Measurements from ENCODE around the gene CC2D2A. TPM values are rescaled to one million over a fixed set of nuclear protein-coding genes. Genes with fewer than 3 reads are reported as not detected.
A peak's percentile ranks its signal among the peaks of the same experiment; 100 is the strongest.

The CC2D2A gene
- total RNA-seq, 1 donor from 2014 or later = 15.5 TPM

GRCh38 chr4:15455290-15455689 is 14.4 kb upstream of the CC2D2A start:
- intact Hi-C loops (cut with DNase I) = loop anchor here (5.0 kb wide), 1 partner anchor 218 kb away; no protein-coding TSS in a partner anchor

DNA sequence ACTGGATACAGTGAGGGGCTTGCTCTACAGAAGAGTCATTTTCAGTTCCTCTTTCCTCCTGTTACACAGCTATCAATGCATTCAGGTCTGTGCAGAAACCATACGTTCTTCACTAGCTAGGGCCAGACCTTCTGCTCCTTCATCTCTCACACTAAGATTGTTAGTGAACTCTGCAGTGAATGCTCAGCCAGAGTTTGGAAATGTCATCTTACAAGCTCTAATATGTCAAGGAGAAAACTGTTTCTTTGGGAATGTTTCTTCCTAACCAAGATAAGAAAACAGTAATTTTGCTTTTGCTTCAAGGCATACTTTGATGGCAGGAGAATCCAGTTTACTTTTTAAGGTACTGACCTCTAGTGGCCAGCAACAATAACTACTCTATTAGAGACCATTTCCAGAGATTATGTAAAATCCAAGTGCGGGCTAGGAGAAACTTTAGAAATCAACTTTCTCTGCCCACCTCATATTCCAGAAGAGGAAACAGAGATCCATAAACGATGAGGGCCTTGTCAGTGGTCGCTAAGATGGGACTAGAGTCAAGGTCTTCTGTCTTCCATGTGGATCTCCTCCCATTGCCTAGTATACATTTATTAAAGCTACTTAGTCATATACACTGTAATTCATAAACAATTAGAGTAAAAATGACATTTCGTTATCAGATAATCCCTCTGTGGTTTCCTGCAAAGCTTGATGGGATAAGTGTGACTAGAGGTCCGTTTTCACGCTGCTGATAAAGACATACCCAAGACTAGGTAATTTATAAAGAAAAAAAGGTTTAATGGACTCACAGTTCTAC is 12.1 kb upstream of the CC2D2A start:
- Histone ChIP-seq H3K36me3 (no peaks in the 10 kb centered on the region), H3K27ac (peak overlapping the region; percentile 33), H3K27me3 (no peaks in the 10 kb centered on the region), H3K9me3 (no peaks in the 10 kb centered on the region), H3K4me1 (peaks cover 5% of the 10 kb centered on the region), H3K4me3 (no peak overlapping the region)
- ATAC-seq = peak; percentile 88
- intact Hi-C loops (cut with DNase I) = loop anchor here (5.0 kb wide), 1 partner anchor 220 kb away; no protein-coding TSS in a partner anchor
- DNase-seq = no peak
- TF ChIP-seq, protein P1, sequence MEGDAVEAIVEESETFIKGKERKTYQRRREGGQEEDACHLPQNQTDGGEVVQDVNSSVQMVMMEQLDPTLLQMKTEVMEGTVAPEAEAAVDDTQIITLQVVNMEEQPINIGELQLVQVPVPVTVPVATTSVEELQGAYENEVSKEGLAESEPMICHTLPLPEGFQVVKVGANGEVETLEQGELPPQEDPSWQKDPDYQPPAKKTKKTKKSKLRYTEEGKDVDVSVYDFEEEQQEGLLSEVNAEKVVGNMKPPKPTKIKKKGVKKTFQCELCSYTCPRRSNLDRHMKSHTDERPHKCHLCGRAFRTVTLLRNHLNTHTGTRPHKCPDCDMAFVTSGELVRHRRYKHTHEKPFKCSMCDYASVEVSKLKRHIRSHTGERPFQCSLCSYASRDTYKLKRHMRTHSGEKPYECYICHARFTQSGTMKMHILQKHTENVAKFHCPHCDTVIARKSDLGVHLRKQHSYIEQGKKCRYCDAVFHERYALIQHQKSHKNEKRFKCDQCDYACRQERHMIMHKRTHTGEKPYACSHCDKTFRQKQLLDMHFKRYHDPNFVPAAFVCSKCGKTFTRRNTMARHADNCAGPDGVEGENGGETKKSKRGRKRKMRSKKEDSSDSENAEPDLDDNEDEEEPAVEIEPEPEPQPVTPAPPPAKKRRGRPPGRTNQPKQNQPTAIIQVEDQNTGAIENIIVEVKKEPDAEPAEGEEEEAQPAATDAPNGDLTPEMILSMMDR (IDR thresholded peaks at IDR 0.05) = peak; percentile 75

More at GRCh38 chr4:15455290-15455689, 14.4 kb upstream of the CC2D2A start:
- TF ChIP-seq, protein P1 (IDR thresholded peaks at IDR 0.05) = no peak
- Histone ChIP-seq H3K4me1 (peaks cover 18% of the 10 kb centered on the region), H3K27me3 (no peaks in the 10 kb centered on the region), H3K27ac (peak overlapping the region; percentile 59), H3K9me3 (no peaks in the 10 kb centered on the region), H3K36me3 (no peaks in the 10 kb centered on the region), H3K4me3 (no peak overlapping the region)
- ATAC-seq (peak; percentile 45), DNase-seq (no peak)

GRCh38 chr4:15458616-15459015 is 11.1 kb upstream of the CC2D2A start:
- Histone ChIP-seq H3K27me3 (no peaks in the 10 kb centered on the region), H3K4me3 (no peak overlapping the region), H3K27ac (no peak overlapping the region), H3K4me1 (peaks cover 5% of the 10 kb centered on the region), H3K9me3 (no peaks in the 10 kb centered on the region), H3K36me3 (no peaks in the 10 kb centered on the region)
- ATAC-seq = no peak
- no peak for DNase-seq
- TF ChIP-seq, protein P1 (IDR thresholded peaks at IDR 0.05) = no peak
- intact Hi-C loops (cut with DNase I) = loop anchor here (5.0 kb wide), 1 partner anchor 221 kb away; no protein-coding TSS in a partner anchor

- Histone ChIP-seq H3K36me3 (no peaks in the 10 kb centered on the region), H3K27me3 (no peaks in the 10 kb centered on the region), H3K9me3 (no peaks in the 10 kb centered on the region), H3K27ac (no peak overlapping the region), H3K4me1 (peaks cover 4% of the 10 kb centered on the region), H3K4me3 (no peak overlapping the region)
- TF ChIP-seq, protein P1 (IDR thresholded peaks at IDR 0.05) = no peak
- ATAC-seq = no peak
- DNase-seq = no peak
- intact Hi-C loops (cut with DNase I) = loop anchor here (5.0 kb wide), 1 partner anchor 222 kb away; no protein-coding TSS in a partner anchor
Observed at GRCh38 chr4:15459706-15460105, 10.0 kb upstream of the CC2D2A start.

DNA sequence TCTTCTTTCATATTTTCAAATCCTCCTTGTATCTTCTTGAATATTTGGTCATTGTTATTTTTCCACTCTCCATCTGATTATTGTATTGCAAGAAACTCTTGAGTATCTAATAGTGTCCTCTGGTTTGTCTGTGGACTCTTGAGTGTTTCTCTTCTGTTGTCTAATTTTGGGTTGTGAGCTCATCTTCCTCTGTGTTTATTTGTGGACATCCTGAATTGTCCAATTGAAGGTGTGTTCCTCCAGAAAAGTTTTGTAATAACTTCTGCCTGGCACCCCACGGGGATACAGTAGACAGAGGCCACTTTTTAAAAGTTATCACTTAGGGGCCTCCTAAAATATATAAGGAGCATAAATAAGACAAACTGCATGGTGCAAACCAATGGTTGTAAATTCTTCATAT is 3.1 kb upstream of the CC2D2A start:
- H3K27me3 ChIP-seq = no peaks in the 10 kb centered on the region
- no peak overlapping the region for H3K27ac ChIP-seq
- no peak overlapping the region for H3K4me3 ChIP-seq
- no peak for ATAC-seq
- DNase-seq = no peak
- no peaks in the 10 kb centered on the region for H3K4me1 ChIP-seq
- intact Hi-C loops (cut with DNase I) = no loop called here
- TF ChIP-seq, protein P1 (IDR thresholded peaks at IDR 0.05) = no peak
- H3K9me3 ChIP-seq = no peaks in the 10 kb centered on the region
- no peaks in the 10 kb centered on the region for H3K36me3 ChIP-seq

Measured in upper lobe of right lung (tissue), 1 donor.